GM12892 (cell line): ENCODE data around the gene MAP9.

ENCODE experiments used
- POLR2A ChIP-seq: IDR thresholded peaks from 2 replicates; pipeline ENCODE4 v1.6.1; 2011; ENCODE audit warnings: low read depth, low read length, control low read depth
- TAF1 ChIP-seq: IDR thresholded peaks from 2 replicates; pipeline ENCODE4 v1.6.1; 2011; ENCODE audit warnings: low read depth, mild to moderate bottlenecking, control low read depth, low read length, borderline replicate concordance

GRCh38 chr4:155331478-155331877 is 45.3 kb downstream of the MAP9 start:
- TF ChIP-seq POLR2A (no peak), TAF1 (no peak)
